HG02759 (cell line): ENCODE results near the gene AP5B1.

Experiments used
- ATAC-seq: cut with Tn5 transposase; IDR thresholded peaks from one replicate; pipeline ENCODE4 v1.9.1; 2021; ENCODE audit warnings: mild to moderate bottlenecking, moderate library complexity; ENCODE audit not compliant: unreplicated experiment

AP5B1 gene

DNA sequence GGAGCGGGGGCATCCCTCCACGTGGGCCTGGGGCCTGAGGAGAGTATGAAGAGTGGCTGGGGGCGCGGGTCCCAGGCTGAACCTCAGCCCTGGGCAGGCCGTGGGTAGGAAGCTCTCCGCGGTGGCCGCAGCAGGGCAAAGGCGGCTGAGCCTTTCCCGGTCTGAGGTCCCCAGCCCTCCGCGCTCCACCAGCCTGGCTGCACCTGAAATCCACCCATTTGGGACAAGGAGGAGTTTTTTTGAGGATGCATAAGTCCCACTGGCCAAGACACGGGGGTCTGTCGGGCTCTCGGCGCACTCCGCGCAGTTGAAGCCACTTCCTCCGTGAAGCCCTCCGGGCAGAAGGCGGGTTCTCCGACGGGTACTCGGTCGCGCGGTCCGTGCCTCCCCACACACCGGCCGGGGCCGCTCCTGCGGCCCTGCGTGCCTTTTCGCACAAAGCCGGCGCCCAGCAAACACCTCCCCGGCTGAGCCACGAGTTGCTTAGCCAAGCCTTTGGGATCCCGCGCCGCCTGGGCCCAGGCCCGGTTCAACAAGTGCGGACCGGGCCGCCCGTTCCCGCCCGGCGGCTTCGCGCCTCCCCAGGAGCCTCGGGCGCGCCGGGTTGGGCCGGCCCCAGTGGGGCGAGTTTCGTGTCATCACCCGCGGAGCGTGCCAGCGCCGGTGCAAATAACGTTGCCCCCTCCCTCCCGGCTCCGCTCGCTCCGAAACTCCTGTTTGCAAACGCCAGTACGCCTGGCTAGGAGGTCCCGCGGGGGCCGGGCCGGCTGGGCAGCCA lies 5.4 kb upstream of the AP5B1 start:
- no peak for ATAC-seq

GRCh38 chr11:65785319-65786007 lies 4.7 kb upstream of the AP5B1 start:
- ATAC-seq = no peak

DNA sequence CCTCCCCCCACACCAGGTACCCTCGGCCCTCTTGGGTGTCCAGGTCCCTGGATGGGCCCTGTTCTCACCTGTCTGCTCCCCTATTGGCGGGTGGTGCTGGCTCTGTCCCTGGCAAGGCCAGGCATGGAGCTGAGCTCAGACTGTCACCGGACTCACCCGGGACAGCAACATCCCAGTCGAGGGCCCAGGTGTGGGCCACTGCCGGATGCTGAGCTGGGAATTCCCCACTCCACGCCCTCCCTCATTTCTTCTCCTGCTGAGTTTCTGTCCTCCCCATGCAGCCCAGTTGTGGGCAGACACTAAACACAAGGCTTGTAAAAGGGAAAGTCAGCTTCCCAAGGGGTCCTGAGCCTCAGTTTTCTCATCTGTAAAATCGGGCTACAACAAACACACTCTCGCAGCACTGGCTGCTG lies 2.0 kb upstream of the AP5B1 start:
- ATAC-seq = no peak

DNA sequence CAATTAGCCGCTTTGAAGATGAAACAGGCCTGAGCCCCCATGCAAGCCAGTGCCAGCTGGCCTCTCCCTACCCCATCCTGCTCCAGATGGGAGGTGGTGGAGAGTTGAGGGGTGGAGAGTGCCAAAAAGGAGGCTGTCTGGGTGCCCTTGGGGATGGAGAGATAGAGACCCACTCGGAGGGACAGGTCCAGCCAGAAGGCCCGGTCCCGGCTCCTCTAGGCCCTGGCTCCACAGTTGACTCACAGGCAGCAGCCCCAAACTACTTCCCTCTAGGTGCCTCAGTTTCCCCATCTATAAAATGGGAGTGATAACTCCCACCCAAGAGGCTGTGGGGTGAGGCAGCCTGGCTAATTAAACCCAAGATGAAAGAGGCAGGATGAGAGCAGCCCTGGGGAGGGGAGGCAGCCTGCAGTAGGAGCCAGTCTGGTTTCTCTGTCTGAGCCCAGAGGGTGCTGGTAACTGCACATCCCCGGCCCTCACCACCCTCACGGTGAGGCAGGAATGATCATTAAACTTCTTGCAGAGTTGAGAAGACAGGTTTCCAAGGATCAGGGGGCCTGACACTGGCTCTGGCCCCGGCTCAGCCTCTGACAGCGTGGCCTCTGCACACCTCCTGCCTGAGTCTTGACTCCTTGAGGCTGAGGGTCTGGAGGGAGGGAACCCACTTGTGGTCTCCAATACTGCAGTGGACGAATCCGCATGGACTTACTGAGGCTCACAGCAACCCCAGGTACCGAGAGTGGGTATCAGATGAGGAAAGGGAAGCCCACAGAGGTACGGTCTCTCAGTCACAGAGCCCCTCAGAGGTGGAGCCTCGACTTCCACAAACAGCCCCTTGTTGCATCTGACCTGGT lies 1.4 kb upstream of the AP5B1 start:
- no peak for ATAC-seq

- peak; percentile 39 for ATAC-seq
These were observed 581 bp upstream of the AP5B1 start for GRCh38 chr11:65781152-65781961.

DNA sequence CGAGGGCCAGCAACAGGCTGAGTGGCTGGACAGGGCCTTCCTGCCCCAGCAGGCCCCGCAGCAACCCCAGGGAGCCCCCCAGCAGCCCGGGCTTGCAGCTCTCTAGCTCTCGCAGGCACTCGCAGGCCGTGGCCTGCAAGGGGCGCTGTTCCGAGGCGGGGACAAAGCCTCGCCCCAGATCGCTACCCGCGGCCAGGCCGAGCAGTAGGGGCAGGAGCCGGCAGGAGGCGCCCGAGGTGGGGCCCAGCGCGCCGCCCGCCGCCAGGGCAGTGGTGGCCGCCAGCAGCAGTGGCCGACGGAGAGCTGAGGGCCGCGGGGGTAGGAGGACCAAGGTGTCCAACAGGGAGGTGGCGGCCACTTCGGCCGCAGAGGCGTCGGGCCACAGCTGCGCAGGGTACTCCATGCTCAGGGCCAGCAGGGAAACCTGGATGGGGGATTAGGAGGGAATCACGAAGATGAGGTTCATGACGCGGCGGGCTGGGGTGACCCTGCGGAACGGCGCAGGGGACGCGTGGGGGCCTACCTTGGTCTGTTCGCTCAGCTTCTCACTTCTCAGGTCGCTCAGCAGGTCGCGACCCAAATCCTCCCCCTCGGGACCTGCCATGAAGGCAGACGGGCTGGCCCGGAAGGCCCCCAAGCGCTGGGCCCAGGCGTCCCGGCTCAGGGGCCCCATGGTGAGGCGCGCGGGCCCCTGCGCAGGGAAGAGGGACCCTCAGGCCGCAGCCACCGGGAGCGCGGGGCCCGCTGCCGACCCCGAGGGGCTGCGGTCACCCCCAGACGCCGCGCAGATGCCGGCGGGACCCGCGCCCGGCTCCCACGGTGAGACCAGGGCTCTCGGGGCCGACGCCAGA lies 632 bp downstream of the AP5B1 start:
- peak; percentile 62 for ATAC-seq

GRCh38 chr11:65779669-65779918 lies 1.2 kb downstream of the AP5B1 start:
- ATAC-seq = no peak

DNA sequence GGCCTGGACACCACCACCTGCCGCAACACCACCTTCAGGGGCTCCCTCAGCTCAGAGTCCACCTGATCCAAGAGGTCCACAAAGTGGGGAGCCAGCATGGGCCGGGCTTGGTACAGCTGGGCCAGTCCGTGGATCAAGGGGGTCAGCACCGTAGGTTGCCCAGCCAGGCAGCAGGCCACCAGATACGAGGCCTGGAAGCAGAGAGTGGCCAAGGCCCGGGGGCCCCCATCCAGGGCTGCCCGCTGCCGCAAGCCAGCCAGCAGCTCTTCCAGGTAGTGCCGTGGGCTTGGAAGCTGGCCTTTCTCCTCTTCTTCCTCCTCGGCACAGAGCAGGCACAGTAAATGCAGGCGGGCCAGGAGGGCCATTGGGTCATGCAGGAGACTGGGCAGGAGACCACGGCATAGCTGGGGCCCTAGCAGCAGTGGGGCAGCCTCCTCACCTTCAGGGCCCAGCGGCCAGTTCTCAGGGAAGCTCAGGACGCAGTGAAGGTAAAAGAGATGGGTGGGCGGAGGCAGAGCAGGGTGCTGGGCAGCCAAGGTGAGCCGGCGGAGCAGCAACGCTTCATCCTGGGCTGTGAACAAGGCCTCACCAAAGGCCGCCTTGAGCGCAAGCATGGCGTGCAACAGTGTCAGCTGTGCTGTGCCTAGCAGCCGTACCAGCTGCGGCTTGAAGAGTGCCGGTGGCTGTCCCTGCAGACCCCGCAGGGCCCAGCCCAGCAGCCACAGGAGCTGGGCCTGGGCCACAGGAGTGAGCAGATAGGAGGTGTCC lies 1.7 kb downstream of the AP5B1 start:
- ATAC-seq = no peak

DNA sequence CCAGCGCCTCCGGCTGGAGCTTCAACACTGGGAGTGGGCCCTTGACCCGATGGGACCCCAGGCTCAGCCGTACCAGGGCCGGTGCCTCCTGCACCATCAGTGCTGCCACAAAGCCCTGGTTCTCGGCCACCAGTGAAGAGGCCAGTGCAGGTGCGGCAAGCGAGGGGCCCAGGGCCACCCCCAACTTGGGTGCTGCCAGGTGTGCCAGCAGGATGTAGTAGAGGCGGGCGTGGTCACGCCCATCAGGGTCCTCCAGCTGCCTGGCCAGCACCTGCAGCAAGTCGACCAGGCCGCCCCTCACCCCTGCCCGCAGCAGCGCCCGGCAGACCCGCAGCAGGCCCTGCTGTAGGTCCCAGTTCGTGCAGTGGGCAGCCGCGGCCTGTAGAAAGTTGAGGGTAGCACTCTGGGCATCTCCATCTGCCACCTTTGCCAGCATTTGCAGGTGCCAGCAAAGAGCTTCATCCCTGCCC lies 2.3 kb downstream of the AP5B1 start:
- no peak for ATAC-seq

- ATAC-seq = no peak
These were observed 2.9 kb downstream of the AP5B1 start for GRCh38 chr11:65777821-65778361.

GRCh38 chr11:65777241-65777640 lies 3.5 kb downstream of the AP5B1 start:
- no peak for ATAC-seq

GRCh38 chr11:65776710-65777141 lies 4.0 kb downstream of the AP5B1 start:
- ATAC-seq = no peak

- ATAC-seq = no peak
These were observed 4.6 kb downstream of the AP5B1 start for GRCh38 chr11:65776196-65776595.

- no peak for ATAC-seq
These were observed 6.1 kb downstream of the AP5B1 start for GRCh38 chr11:65774525-65775306.

DNA sequence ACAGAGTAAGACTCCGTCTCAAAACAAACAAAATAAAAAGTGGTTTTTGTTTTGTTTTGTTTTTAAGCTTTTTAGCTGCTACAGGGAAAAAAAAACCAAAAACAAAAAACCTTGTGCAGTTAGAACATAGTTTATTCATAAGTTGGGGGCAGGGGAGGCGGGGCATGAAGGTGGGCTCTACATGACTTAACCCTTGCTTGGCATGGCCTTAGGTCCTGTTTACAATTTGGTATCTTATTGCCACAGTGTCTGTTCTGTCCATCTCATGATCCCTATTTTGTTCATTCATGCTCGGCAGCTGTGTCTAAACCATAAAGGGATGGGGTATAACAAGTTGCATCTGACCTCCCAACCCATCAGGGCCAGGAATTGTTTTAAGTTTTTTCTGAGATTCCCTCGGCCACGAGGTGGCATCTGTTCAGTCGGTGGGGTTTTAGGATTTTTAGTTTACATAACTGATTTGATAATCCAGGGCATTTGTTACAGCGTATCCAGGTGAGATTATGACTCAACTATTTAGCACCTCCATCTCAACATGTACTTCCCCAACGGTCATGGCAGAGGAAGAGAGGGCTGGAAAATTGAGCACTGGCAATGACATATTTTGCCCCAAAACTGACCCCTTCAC lies 6.9 kb downstream of the AP5B1 start:
- ATAC-seq = no peak

GRCh38 chr11:65771589-65772112 lies 9.1 kb downstream of the AP5B1 start:
- ATAC-seq = no peak

DNA sequence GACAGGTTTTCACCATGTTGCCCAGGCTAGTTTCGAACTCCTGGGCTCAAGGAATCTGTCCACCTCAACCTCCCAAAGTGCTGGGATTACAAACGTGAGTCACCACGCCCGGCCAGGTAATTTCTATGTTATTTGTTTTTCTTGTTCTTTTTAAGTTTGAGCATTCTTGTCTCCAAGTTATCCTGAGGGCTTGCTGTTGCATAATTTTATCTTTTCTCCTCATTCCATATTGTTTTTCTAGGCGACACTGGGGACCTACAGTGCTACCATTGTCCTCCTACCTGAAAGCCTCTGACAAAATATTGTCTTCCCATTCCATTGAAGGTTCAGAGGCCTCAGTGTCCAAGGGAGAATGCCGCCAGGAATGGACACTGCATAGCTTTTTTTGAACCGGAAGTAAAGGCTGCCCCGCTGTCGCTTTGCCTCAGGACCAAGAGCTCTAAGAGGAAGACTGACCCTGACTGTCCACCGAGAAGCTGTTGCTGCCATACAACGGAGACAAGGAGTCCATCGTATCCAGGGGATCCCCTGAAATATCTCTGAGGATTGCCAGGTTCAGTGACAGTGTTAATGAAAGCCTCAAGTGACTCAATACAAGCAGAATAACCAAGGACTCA lies 9.7 kb downstream of the AP5B1 start:
- no peak for ATAC-seq
